Measurements from ENCODE around the gene C6orf89.

GRCh38 chr6:36843170-36843569 is 42.6 kb upstream of the C6orf89 start:
- TF ChIP-seq CTCF (conservative IDR thresholded peaks at IDR 0.05), result no peak
- no peak for TF ChIP-seq EZH2 (IDR thresholded peaks at IDR 0.05; ENCODE audit: low read depth)
